ENCODE results near the gene HCRT. TPM values are rescaled to one million over a fixed set of nuclear protein-coding genes. Genes with fewer than 3 reads are reported as not detected.

The HCRT gene
- total RNA-seq, 1 donor from 2014 or later, result not detected

- Mint-ChIP-seq H3K27me3 (ENCODE audit: low read depth, unreplicated experiment) (no peaks in the 10 kb centered on the region), H3K27ac (ENCODE audit: unreplicated experiment) (peak overlapping the region; percentile 92), H3K4me1 (ENCODE audit: low read depth, unreplicated experiment) (peaks cover 6% of the 10 kb centered on the region), H3K9me3 (ENCODE audit: unreplicated experiment) (no peaks in the 10 kb centered on the region), H3K36me3 (ENCODE audit: low read depth, unreplicated experiment) (peaks cover 5% of the 10 kb centered on the region), H3K4me3 (ENCODE audit: unreplicated experiment) (peak overlapping the region; percentile 94)
- Histone ChIP-seq H3K79me2 (ENCODE audit: insufficient read depth, low read length) (peaks cover 42% of the 10 kb centered on the region), H3K27ac (ENCODE audit: low read depth, low read length) (no peak overlapping the region), H3K36me3 (ENCODE audit: insufficient read depth, low read length) (peaks cover 3% of the 10 kb centered on the region), H3K4me1 (ENCODE audit: insufficient read depth, low read length) (peaks cover 16% of the 10 kb centered on the region), H3K27me3 (ENCODE audit: insufficient read depth, low read length) (no peaks in the 10 kb centered on the region), H2AFZ (ENCODE audit: low read depth, low read length) (peak overlapping the region; percentile 81), H3K9me3 (ENCODE audit: insufficient read depth, low read depth, low read length) (no peaks in the 10 kb centered on the region), H3K4me3 (ENCODE audit: insufficient read depth, low read depth, low read length) (peak overlapping the region; percentile 96), H4K20me1 (ENCODE audit: insufficient read depth, low read length) (peaks cover 39% of the 10 kb centered on the region), H3K4me2 (ENCODE audit: low read length) (peak overlapping the region; percentile 90), H3K9ac (ENCODE audit: low read length) (peak overlapping the region; percentile 99)
- DNase-seq (ENCODE audit: low read depth), result no peak
- TF ChIP-seq CTCF (IDR thresholded peaks at IDR 0.05; ENCODE audit: insufficient read depth, low read depth, low read length) (no peak), EZH2 (IDR thresholded peaks at IDR 0.05; ENCODE audit: insufficient read depth, low read length) (no peak)
- no peak for FAIRE-seq
Measured at GRCh38 chr17:42155614-42156045, 29.6 kb downstream of the HCRT start.

- DNase-seq (ENCODE audit: low read depth) (peak; percentile 25), FAIRE-seq (peak; percentile 60)
- H3K4me1 ChIP-seq (ENCODE audit: insufficient read depth, low read length), result peaks cover 16% of the 10 kb centered on the region
- H3K36me3 ChIP-seq (ENCODE audit: insufficient read depth, low read length), result peaks cover 3% of the 10 kb centered on the region
- H3K4me2 ChIP-seq (ENCODE audit: low read length), result peak overlapping the region; percentile 95
- peak overlapping the region; percentile 96 for H3K4me3 ChIP-seq (ENCODE audit: insufficient read depth, low read depth, low read length)
- H3K4me1 Mint-ChIP-seq (ENCODE audit: low read depth, unreplicated experiment), result peaks cover 6% of the 10 kb centered on the region
- H3K4me3 Mint-ChIP-seq (ENCODE audit: unreplicated experiment), result peak overlapping the region; percentile 94
- peak overlapping the region; percentile 61 for H2AFZ ChIP-seq (ENCODE audit: low read depth, low read length)
- TF ChIP-seq EZH2 (IDR thresholded peaks at IDR 0.05; ENCODE audit: insufficient read depth, low read length), result no peak
- TF ChIP-seq CTCF (IDR thresholded peaks at IDR 0.05; ENCODE audit: insufficient read depth, low read depth, low read length), result no peak
- peak overlapping the region; percentile 87 for H3K27ac Mint-ChIP-seq (ENCODE audit: unreplicated experiment)
- H3K9me3 Mint-ChIP-seq (ENCODE audit: unreplicated experiment), result no peaks in the 10 kb centered on the region
- peak overlapping the region; percentile 99 for H3K9ac ChIP-seq (ENCODE audit: low read length)
- peaks cover 51% of the 10 kb centered on the region for H4K20me1 ChIP-seq (ENCODE audit: insufficient read depth, low read length)
- peaks cover 56% of the 10 kb centered on the region for H3K79me2 ChIP-seq (ENCODE audit: insufficient read depth, low read length)
- H3K27me3 ChIP-seq (ENCODE audit: insufficient read depth, low read length), result no peaks in the 10 kb centered on the region
- H3K9me3 ChIP-seq (ENCODE audit: insufficient read depth, low read depth, low read length), result no peaks in the 10 kb centered on the region
- H3K27ac ChIP-seq (ENCODE audit: low read depth, low read length), result peak overlapping the region; percentile 71
- peaks cover 5% of the 10 kb centered on the region for H3K36me3 Mint-ChIP-seq (ENCODE audit: low read depth, unreplicated experiment)
- no peaks in the 10 kb centered on the region for H3K27me3 Mint-ChIP-seq (ENCODE audit: low read depth, unreplicated experiment)
Measured at GRCh38 chr17:42153919-42154742, 31.1 kb downstream of the HCRT start.
